ENCODE data around the gene IL15.
"Not testable (repeated sequence)": the region's sequence is repeated elsewhere in the genome, so short reads cannot be mapped to it uniquely, and the experiment has no call there.

The IL15 gene, protein sequence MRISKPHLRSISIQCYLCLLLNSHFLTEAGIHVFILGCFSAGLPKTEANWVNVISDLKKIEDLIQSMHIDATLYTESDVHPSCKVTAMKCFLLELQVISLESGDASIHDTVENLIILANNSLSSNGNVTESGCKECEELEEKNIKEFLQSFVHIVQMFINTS

DNA sequence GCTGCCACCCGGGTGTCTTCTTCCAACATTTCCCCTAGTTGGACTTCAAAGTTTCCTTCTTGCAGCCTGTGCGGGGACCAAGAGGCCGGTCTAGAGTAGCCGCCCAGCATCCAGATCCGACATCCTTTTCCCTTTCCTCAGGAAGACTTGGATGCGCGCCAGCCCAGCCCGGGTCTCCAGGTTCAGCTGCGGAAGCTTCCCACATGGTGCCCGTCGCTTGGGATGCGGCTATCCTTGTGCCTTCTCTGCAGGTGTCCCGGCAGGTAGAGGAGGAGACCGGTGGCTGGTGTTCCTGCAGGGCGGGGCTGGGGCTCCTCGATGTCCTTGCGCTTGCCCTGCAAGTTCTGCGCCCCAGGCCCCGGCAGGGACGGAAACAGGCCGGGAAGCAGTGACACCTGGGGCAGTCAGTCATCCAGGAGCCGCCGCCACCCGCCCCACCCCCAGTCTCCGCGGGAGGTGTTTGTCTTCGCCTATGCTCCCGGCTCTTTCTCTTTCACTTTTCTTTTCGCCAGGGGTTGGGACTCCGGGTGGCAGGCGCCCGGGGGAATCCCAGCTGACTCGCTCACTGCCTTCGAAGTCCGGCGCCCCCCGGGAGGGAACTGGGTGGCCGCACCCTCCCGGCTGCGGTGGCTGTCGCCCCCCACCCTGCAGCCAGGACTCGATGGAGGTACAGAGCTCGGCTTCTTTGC lies at the start of gene IL15:
Gene IL15 (plus strand): TSS at position 502 of the 689 bp plus-strand sequence. CDS start 82,882 bp downstream, outside the sequence.
- peak; percentile 68 for DNase-seq (ENCODE audit: insufficient read length, low spot score)
- no peak for FAIRE-seq

DNA sequence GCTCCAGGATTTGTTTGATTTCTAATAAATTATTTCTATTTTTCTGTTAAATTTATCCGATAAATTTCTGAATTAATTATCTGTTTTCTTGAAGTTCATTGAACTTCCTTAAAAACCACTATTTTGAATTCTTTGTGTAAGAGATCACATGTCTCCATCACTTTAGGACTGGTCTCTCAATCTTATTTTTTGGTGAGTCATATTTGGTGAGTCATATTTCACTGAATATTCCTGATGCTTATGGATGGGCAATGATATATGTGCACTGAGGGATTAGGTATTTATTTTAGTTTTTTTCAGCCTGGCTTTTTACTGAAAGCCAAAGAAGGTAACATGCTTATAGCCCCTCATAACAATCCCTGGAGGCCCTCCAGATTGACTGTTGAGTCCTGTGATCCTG lies 48.5 kb upstream of the IL15 start:
- FAIRE-seq (no peak), DNase-seq (ENCODE audit: insufficient read length, low spot score) (no peak)

DNA sequence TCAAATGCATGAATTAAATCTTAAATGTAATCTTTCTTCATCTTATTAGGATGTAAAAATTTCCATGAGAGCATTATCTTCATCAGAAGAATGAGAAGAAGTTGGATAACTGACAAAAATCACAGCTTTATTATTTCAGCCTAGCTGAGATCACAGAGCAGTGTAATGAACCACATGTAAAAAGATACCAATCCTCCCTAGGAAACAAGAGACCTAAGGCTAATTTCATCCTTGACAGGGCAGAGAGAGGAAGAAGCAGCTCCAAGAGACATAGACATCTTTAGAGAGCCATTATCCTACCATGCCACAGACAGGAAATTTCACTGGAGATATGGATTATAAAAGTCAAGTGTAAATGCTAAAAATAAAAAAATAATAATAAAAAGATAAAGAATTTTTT lies 40.9 kb upstream of the IL15 start:
- no peak for DNase-seq (ENCODE audit: insufficient read length, low spot score)
- FAIRE-seq, result no peak

GRCh38 chr4:141599853-141600252 lies 36.5 kb upstream of the IL15 start:
- no peak for DNase-seq (ENCODE audit: insufficient read length, low spot score)
- no peak for FAIRE-seq

DNA sequence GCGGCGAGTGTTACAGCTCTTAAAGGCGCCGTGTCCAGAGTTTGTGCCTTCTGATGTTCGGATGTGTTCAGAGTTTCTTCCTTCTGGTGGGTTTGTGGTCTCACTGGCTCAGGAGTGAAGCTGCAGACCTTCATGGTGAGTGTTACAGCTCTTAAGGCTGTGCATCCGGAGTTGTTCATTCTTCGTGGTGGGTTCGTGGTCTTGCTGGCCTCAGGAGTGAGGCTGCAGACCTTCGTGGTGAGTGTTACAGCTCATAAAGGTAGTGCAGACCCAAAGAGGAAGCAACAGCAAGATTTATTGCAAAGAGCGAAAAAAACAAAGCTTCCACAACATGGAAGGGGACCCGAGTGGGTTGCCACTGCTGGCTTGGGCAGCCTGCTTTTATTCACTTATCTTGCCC lies 31.7 kb upstream of the IL15 start:
- DNase-seq (ENCODE audit: insufficient read length, low spot score); FAIRE-seq: not testable (repeated sequence)

GRCh38 chr4:141605425-141605856 lies 30.9 kb upstream of the IL15 start:
- DNase-seq (ENCODE audit: insufficient read length, low spot score) (no peak), FAIRE-seq (no peak)

- FAIRE-seq, result no peak
- no peak for DNase-seq (ENCODE audit: insufficient read length, low spot score)
These were observed 27.1 kb upstream of the IL15 start for GRCh38 chr4:141609243-141609642.

DNA sequence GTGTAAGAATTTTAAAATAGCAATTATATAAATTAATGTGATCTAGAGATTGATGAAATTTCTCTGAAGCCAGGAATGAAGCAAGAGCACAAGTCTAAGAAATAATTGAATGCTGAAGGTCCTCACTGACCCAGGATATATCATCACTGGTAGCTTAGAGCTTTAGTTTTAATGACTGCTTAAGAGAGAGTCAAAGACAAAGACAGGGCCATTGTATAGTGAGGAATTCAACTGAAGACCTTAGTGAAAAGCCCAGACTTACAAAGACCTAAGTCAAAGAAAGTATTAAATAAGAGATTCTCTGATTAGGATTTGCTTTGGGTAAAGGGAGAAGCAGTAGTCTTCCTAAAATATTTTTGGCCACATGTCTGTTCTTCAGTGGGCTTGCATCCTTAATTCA lies 26.0 kb upstream of the IL15 start:
- DNase-seq (ENCODE audit: insufficient read length, low spot score) (no peak), FAIRE-seq (no peak)

DNA sequence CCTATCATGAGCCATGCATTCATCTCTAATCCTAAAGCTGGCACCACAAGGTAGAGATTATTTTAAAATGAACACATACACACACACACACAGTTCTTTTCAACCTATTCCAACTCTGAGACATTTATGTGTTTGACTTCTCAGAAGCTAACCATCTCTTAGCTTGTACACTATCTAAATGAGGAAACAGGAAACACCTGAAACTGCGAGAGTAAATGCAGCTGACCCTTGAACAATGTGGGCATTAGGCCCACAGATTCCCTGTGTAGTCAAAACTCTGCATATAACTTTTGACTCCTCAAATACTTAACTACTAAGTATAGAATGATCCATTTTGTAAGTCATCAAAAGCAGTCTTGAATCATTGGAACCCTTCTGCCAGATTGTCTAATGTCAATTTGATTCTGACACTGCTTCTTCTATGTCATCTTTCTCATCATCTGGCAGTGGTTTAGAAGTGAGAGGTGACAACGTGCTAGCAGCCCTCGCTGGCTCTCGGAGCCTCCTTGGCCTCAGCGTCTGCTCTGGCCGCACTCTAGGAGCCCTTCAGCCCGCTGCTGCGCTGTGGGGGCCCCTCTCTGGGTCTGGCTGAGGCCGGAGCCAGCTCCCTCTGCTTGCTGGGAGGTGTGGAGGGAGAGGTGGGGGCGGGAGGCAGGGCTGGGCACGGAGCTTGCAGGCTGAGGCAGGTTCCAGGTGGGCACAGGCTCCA lies 21.4 kb upstream of the IL15 start:
- FAIRE-seq, result no peak
- DNase-seq (ENCODE audit: insufficient read length, low spot score), result no peak

- FAIRE-seq, result not testable (repeated sequence)
These were observed 20.8 kb upstream of the IL15 start for GRCh38 chr4:141615587-141615918.

GRCh38 chr4:141620715-141621114 lies 15.7 kb upstream of the IL15 start:
- DNase-seq (ENCODE audit: insufficient read length, low spot score), result no peak
- peak; percentile 37 for FAIRE-seq

More at GRCh38 chr4:141615587-141615918, 20.8 kb upstream of the IL15 start:
- not testable (repeated sequence) for DNase-seq (ENCODE audit: insufficient read length, low spot score)

DNA sequence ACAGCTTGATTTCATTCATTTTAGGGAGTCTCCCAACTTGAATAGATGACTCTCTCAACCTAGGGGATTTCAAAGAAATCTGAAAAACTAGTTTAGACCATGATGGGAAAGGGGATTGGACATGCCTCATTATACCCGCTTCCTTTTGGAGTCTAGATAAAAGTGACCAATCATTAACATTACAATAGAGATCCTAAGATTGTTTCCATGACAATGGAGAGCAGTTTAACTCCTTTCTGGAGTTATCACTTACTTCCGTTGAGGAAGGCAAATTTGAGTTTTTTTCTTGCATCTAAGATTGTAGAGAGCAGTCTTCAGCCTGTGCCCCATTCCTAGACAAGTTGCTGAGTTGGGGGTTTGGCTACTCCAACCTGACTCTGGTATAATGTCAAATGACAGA lies 11.4 kb upstream of the IL15 start:
- FAIRE-seq (no peak), DNase-seq (ENCODE audit: insufficient read length, low spot score) (no peak)

GRCh38 chr4:141630854-141631253 lies 5.5 kb upstream of the IL15 start:
- peak; percentile 33 for FAIRE-seq
- DNase-seq (ENCODE audit: insufficient read length, low spot score), result no peak

DNA sequence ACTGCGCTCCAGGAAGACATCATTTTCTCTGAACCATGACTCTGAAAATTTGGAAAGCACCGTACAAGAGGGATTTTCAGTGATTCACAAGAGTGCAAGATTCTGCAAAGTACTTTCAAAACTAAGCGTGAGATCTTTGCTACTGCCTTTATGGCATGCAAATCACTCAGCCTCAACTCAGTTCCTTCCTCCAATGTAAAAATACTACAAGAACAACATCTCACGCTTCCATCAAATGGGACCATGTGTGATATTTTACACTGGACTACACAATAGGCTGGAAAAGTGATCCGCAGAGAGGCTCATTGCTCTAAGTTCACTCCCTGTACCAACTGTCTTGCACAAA lies 674 bp upstream of the IL15 start:
- DNase-seq (ENCODE audit: insufficient read length, low spot score) (no peak), FAIRE-seq (peak; percentile 93)

GRCh38 chr4:141636771-141637460 lies 533 bp downstream of the IL15 start:
- FAIRE-seq (peak; percentile 79), DNase-seq (ENCODE audit: insufficient read length, low spot score) (no peak)

DNA sequence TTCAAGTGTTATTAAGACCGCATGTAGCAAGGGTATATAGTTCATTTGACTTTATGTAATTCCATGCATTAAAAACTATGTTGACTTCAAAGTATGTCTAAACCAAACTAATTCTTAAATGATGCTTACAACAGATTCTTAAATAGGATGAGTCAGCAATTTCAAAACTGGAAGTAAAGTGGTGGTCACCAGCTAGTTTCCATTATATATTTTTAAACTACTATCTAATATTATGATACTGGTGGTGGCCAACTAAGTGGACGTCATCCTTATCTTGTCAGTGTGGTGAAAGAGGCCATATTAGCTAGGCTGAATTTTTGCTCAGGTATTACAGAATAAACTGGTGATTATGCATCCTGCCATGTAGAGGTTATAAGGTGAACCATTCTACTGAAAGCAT lies 1.2 kb downstream of the IL15 start:
- DNase-seq (ENCODE audit: insufficient read length, low spot score) (no peak), FAIRE-seq (no peak)

- peak; percentile 58 for FAIRE-seq
These were observed 1.8 kb downstream of the IL15 start for GRCh38 chr4:141638230-141638629.

GRCh38 chr4:141640696-141641095 lies 4.3 kb downstream of the IL15 start:
- FAIRE-seq (peak; percentile 37), DNase-seq (ENCODE audit: insufficient read length, low spot score) (no peak)

More at GRCh38 chr4:141638230-141638629, 1.8 kb downstream of the IL15 start:
- DNase-seq (ENCODE audit: insufficient read length, low spot score), result no peak

DNA sequence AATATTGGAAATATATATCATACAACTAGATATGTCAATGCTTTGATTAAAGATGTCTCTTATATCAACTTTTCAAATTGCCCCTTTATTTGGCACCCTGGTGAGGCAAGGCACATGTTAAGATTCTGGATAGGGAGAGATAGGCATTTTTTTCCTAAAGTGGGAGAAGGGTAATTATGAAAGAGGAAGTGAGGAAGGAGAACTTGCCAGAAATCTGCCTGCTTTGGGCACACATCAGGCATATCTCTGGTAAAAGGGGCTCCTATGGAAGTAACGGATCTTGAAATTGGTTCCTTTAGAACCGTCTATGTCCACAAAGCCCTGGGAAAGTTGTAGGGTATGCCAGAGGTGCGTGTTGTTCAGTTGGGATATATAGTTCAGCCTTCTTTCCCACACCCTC lies 5.7 kb downstream of the IL15 start:
- FAIRE-seq (no peak), DNase-seq (ENCODE audit: insufficient read length, low spot score) (no peak)

- FAIRE-seq, result no peak
These were observed 6.3 kb downstream of the IL15 start for GRCh38 chr4:141642711-141643110.

DNA sequence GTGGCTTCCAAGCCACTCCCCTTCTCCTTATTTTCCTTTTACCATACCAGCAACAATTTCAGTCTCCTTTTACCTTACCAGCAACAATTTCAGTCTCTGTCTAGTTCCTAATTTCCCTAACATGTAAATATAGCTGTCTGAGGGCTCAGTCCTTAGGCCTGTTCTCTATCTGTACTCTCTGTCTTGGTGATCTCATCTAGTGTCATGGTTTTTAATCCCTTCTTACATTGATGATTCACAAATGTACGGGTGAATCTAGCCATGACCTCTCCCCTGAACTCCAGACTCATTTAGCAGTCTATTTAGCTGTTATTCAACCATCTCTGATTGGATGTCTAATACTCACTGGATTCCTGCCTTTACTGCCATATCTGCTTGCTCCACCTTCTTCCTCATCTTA lies 7.2 kb downstream of the IL15 start:
- FAIRE-seq, result peak; percentile 83
- no peak for DNase-seq (ENCODE audit: insufficient read length, low spot score)

More at GRCh38 chr4:141642711-141643110, 6.3 kb downstream of the IL15 start:
- no peak for DNase-seq (ENCODE audit: insufficient read length, low spot score)

Data from GM19239 (cell line).